Measurements from ENCODE around the gene POLR1B.

DNA sequence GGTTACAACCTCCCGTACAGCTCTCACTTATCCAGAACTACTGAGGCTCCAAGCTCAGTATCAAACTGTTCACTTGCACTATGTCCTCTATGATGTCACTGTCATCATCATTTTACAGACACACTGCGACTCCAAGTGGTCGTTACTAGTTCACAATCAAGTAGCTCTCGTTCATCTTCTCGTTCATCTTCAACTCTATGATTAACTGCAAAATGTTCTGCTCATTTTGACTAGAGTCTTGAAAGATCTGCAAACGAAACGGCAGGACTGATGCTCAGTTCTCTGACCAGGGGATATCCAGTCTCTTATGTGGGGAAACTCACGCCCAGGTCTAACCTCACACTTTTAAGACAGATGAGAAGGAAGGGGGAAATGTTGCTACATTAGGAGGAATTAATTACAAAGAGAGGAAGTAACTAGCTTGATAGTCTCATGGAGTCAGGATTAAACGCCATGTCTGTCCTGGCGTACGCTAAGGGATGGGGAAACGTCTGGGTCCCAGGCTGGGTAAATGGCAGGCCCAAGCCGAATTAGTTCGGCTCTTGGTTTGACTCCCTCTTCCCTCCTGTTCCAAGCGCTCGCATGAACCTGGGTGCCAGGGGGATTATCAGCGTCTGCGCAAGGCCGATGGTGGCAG, 41.4 kb downstream of the POLR1B start:
- TF ChIP-seq, protein P1, sequence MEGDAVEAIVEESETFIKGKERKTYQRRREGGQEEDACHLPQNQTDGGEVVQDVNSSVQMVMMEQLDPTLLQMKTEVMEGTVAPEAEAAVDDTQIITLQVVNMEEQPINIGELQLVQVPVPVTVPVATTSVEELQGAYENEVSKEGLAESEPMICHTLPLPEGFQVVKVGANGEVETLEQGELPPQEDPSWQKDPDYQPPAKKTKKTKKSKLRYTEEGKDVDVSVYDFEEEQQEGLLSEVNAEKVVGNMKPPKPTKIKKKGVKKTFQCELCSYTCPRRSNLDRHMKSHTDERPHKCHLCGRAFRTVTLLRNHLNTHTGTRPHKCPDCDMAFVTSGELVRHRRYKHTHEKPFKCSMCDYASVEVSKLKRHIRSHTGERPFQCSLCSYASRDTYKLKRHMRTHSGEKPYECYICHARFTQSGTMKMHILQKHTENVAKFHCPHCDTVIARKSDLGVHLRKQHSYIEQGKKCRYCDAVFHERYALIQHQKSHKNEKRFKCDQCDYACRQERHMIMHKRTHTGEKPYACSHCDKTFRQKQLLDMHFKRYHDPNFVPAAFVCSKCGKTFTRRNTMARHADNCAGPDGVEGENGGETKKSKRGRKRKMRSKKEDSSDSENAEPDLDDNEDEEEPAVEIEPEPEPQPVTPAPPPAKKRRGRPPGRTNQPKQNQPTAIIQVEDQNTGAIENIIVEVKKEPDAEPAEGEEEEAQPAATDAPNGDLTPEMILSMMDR (IDR thresholded peaks at IDR 0.05 in 4 of 5, conservative IDR thresholded peaks at IDR 0.05 in 1 of 5), result no peak
- no peak for TF ChIP-seq POLR2A (IDR thresholded peaks at IDR 0.05)

Data from gastrocnemius medialis (tissue), 4 donors.